Progenitor cell of endocrine pancreas (in vitro differentiated cells): ENCODE results near the gene FNDC3B. TPM values are rescaled to one million over a fixed set of nuclear protein-coding genes. Genes with fewer than 3 reads are reported as not detected.

Experiments used
- DNase-seq: peaks from one replicate; pipeline ENCODE4 v3.0.0; 2021; ENCODE audit warnings: low spot score; ENCODE audit not compliant: unreplicated experiment
- H3K27ac Mint-ChIP-seq: 2 replicates; pipeline ENCODE4 v1.8.0; 2021; ENCODE audit warnings: mild to moderate bottlenecking, moderate library complexity, mixed read lengths
- H3K27me3 Mint-ChIP-seq: 2 replicates; pipeline ENCODE4 v1.8.0; 2021; ENCODE audit warnings: mixed read lengths
- H3K36me3 Mint-ChIP-seq: 2 replicates; pipeline ENCODE4 v1.8.0; 2022; ENCODE audit warnings: mixed read lengths; ENCODE audit not compliant: insufficient read depth
- H3K4me1 Mint-ChIP-seq: 2 replicates; pipeline ENCODE4 v1.8.0; 2021; ENCODE audit warnings: low read depth, mixed read lengths
- H3K4me3 Mint-ChIP-seq: 2 replicates; pipeline ENCODE4 v1.8.0; 2021; ENCODE audit warnings: low read depth, mild to moderate bottlenecking, moderate library complexity, mixed read lengths
- H3K9me3 Mint-ChIP-seq: 2 replicates; pipeline ENCODE4 v1.8.0; 2021; ENCODE audit warnings: low read depth, mixed read lengths
- total RNA-seq: library from RNA; stranded (reverse); gene quantifications from 2 replicates; pipeline ENCODE4 v1.2.1, GENCODE V29; 2021
- TF ChIP-seq, protein P1 (sequence below): fragments of 200-600 bp; sonication (generic); IDR thresholded peaks from one replicate; pipeline ENCODE4 v1.5.0; 2021; ENCODE audit warnings: antibody characterized with exemption, mild to moderate bottlenecking; ENCODE audit not compliant: unreplicated experiment

The FNDC3B gene
- total RNA-seq, 1 donor from 2014 or later: 158 TPM

- Mint-ChIP-seq H3K4me1 (peaks cover 69% of the 10 kb centered on the region), H3K27me3 (no peaks in the 10 kb centered on the region), H3K27ac (peak overlapping the region; percentile 65), H3K36me3 (peaks cover 3% of the 10 kb centered on the region), H3K9me3 (no peaks in the 10 kb centered on the region), H3K4me3 (no peak overlapping the region)
- no peak for DNase-seq
- TF ChIP-seq, protein P1, sequence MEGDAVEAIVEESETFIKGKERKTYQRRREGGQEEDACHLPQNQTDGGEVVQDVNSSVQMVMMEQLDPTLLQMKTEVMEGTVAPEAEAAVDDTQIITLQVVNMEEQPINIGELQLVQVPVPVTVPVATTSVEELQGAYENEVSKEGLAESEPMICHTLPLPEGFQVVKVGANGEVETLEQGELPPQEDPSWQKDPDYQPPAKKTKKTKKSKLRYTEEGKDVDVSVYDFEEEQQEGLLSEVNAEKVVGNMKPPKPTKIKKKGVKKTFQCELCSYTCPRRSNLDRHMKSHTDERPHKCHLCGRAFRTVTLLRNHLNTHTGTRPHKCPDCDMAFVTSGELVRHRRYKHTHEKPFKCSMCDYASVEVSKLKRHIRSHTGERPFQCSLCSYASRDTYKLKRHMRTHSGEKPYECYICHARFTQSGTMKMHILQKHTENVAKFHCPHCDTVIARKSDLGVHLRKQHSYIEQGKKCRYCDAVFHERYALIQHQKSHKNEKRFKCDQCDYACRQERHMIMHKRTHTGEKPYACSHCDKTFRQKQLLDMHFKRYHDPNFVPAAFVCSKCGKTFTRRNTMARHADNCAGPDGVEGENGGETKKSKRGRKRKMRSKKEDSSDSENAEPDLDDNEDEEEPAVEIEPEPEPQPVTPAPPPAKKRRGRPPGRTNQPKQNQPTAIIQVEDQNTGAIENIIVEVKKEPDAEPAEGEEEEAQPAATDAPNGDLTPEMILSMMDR: no peak
Measured at GRCh38 chr3:172151651-172152649, 112.6 kb downstream of the FNDC3B start.

DNA sequence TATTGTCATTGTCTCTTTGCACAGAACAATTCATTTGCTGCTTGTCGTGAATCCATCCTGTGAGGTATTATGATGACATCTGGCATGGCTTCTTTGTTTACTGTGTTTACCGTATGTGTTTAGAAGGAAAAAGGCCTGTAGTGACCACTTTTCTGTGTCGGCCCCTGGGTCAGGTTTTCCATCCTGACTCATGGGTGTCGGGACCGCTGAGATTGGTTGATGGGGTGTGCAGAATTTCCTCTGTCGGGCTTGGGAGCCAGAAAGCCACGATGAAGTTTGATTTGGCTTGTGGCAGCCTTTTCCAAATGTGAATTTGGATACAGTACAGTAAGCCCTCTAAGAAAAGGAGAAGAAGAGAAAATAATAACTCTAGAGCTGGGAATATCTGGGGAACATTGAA is 113.5 kb downstream of the FNDC3B start:
- Mint-ChIP-seq H3K36me3 (peaks cover 2% of the 10 kb centered on the region), H3K27ac (peak overlapping the region; percentile 89)

GRCh38 chr3:172153335-172153861 is 114.0 kb downstream of the FNDC3B start:
- H3K27ac Mint-ChIP-seq: peak overlapping the region; percentile 89
- peaks cover 4% of the 10 kb centered on the region for H3K36me3 Mint-ChIP-seq
- peaks cover 66% of the 10 kb centered on the region for H3K4me1 Mint-ChIP-seq
- no peaks in the 10 kb centered on the region for H3K27me3 Mint-ChIP-seq
- no peaks in the 10 kb centered on the region for H3K9me3 Mint-ChIP-seq
- TF ChIP-seq, protein P1: no peak
- no peak for DNase-seq
- no peak overlapping the region for H3K4me3 Mint-ChIP-seq

More for the DNA sequence above, 113.5 kb downstream of the FNDC3B start:
- H3K27me3 Mint-ChIP-seq: no peaks in the 10 kb centered on the region
- DNase-seq: no peak
- TF ChIP-seq, protein P1: no peak
- no peaks in the 10 kb centered on the region for H3K9me3 Mint-ChIP-seq
- H3K4me1 Mint-ChIP-seq: peaks cover 66% of the 10 kb centered on the region
- H3K4me3 Mint-ChIP-seq: no peak overlapping the region

- H3K9me3 Mint-ChIP-seq: no peaks in the 10 kb centered on the region
- peak overlapping the region; percentile 91 for H3K27ac Mint-ChIP-seq
- H3K27me3 Mint-ChIP-seq: no peaks in the 10 kb centered on the region
- H3K36me3 Mint-ChIP-seq: peaks cover 4% of the 10 kb centered on the region
- no peak overlapping the region for H3K4me3 Mint-ChIP-seq
- no peak for DNase-seq
- H3K4me1 Mint-ChIP-seq: peaks cover 59% of the 10 kb centered on the region
- TF ChIP-seq, protein P1: no peak
Measured at GRCh38 chr3:172154768-172155664, 115.6 kb downstream of the FNDC3B start.
